ENCODE measurements around the gene SMIM1. TPM values are rescaled to one million over a fixed set of nuclear protein-coding genes. Genes with fewer than 3 reads are reported as not detected.
A peak's percentile ranks its signal among the peaks of the same experiment; 100 is the strongest.

The SMIM1 gene
- total and polyA plus RNA-seq, 4 donors: 0.99 to 10.1 (median 3.3) TPM

- H3K36me3 ChIP-seq (ENCODE audit: control insufficient read depth, insufficient read depth, low read length): no peaks in the 10 kb centered on the region
- no peak overlapping the region for H3K27ac ChIP-seq (ENCODE audit: low read depth, low read length)
- 83% methylated on average over 31 of the region's 31 CpGs for WGBS (ENCODE audit: insufficient coverage)
- no peaks in the 10 kb centered on the region for H3K4me1 ChIP-seq (ENCODE audit: control insufficient read depth, insufficient read depth, low read length)
- H3K27me3 ChIP-seq (ENCODE audit: control insufficient read depth, insufficient read depth, low read length): no peaks in the 10 kb centered on the region
- no peak for DNase-seq (ENCODE audit: low read depth in 4 of 6, low spot score in 6 of 6)
- no peak overlapping the region for H3K4me3 ChIP-seq (ENCODE audit: low read depth, low read length)
- H3K9me3 ChIP-seq (ENCODE audit: control insufficient read depth, insufficient read depth, low read length): no peaks in the 10 kb centered on the region
Observed at GRCh38 chr1:3763351-3764125, 9.0 kb upstream of the SMIM1 start.

DNA sequence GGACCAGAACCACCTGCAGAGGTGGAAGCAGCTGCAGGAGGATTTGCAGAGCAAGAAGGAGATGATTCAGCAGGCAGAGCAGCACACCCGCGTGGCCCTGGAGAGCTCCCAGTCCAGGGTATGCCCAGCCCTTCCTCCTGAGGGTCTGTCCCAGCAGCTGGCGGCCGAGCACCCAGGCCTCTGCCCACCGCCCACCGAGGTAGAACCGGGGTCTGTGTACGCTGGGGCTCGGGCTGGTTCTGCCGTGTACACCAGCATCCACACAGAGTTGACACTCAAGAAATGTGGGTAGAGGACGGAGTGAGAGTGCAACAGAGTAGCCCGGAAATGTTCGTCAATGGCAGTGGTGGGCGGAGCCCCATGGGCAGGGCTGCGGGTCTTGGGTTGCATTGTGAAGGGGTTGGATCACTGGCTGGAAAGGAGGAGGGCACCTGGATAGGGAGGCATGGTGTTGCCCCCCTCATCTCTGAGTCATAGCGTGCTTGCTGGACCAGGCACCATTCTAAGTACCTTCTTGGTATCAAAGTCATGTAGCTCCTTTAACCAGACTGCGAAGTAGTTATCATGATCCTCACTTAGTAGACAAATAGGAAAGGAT lies 5.1 kb upstream of the SMIM1 start:
- 86% methylated on average over 13 of the region's 17 CpGs for WGBS (ENCODE audit: insufficient coverage)
- H3K4me3 ChIP-seq (ENCODE audit: low read depth, low read length): no peak overlapping the region
- DNase-seq (ENCODE audit: low read depth in 4 of 6, low spot score in 6 of 6): no peak
- H3K9me3 ChIP-seq (ENCODE audit: control insufficient read depth, insufficient read depth, low read length): no peaks in the 10 kb centered on the region
- H3K27ac ChIP-seq (ENCODE audit: low read depth, low read length): no peak overlapping the region
- peaks cover 16% of the 10 kb centered on the region for H3K4me1 ChIP-seq (ENCODE audit: control insufficient read depth, insufficient read depth, low read length)
- no peaks in the 10 kb centered on the region for H3K36me3 ChIP-seq (ENCODE audit: control insufficient read depth, insufficient read depth, low read length)
- no peaks in the 10 kb centered on the region for H3K27me3 ChIP-seq (ENCODE audit: control insufficient read depth, insufficient read depth, low read length)

- peaks cover 28% of the 10 kb centered on the region for H3K4me1 ChIP-seq (ENCODE audit: control insufficient read depth, insufficient read depth, low read length)
- no peak for DNase-seq (ENCODE audit: low read depth in 4 of 6, low spot score in 6 of 6)
Observed at GRCh38 chr1:3768811-3769390, 3.6 kb upstream of the SMIM1 start.

GRCh38 chr1:3770047-3770765 lies 2.3 kb upstream of the SMIM1 start:
- Histone ChIP-seq H3K27ac (ENCODE audit: low read depth, low read length) (no peak overlapping the region), H3K4me3 (ENCODE audit: low read depth, low read length) (no peak overlapping the region), H3K36me3 (ENCODE audit: control insufficient read depth, insufficient read depth, low read length) (peaks cover 5% of the 10 kb centered on the region), H3K9me3 (ENCODE audit: control insufficient read depth, insufficient read depth, low read length) (no peaks in the 10 kb centered on the region), H3K4me1 (ENCODE audit: control insufficient read depth, insufficient read depth, low read length) (peaks cover 39% of the 10 kb centered on the region), H3K27me3 (ENCODE audit: control insufficient read depth, insufficient read depth, low read length) (no peaks in the 10 kb centered on the region)
- WGBS (ENCODE audit: insufficient coverage): 91% methylated on average over 13 of the region's 16 CpGs
- no peak for DNase-seq (ENCODE audit: low read depth in 4 of 6, low spot score in 6 of 6)

More at GRCh38 chr1:3768811-3769390, 3.6 kb upstream of the SMIM1 start:
- H3K4me3 ChIP-seq (ENCODE audit: low read depth, low read length): no peak overlapping the region
- peaks cover 4% of the 10 kb centered on the region for H3K36me3 ChIP-seq (ENCODE audit: control insufficient read depth, insufficient read depth, low read length)
- no peak overlapping the region for H3K27ac ChIP-seq (ENCODE audit: low read depth, low read length)
- 90% methylated on average over 22 of the region's 22 CpGs for WGBS (ENCODE audit: insufficient coverage)
- H3K9me3 ChIP-seq (ENCODE audit: control insufficient read depth, insufficient read depth, low read length): no peaks in the 10 kb centered on the region
- no peaks in the 10 kb centered on the region for H3K27me3 ChIP-seq (ENCODE audit: control insufficient read depth, insufficient read depth, low read length)

DNA sequence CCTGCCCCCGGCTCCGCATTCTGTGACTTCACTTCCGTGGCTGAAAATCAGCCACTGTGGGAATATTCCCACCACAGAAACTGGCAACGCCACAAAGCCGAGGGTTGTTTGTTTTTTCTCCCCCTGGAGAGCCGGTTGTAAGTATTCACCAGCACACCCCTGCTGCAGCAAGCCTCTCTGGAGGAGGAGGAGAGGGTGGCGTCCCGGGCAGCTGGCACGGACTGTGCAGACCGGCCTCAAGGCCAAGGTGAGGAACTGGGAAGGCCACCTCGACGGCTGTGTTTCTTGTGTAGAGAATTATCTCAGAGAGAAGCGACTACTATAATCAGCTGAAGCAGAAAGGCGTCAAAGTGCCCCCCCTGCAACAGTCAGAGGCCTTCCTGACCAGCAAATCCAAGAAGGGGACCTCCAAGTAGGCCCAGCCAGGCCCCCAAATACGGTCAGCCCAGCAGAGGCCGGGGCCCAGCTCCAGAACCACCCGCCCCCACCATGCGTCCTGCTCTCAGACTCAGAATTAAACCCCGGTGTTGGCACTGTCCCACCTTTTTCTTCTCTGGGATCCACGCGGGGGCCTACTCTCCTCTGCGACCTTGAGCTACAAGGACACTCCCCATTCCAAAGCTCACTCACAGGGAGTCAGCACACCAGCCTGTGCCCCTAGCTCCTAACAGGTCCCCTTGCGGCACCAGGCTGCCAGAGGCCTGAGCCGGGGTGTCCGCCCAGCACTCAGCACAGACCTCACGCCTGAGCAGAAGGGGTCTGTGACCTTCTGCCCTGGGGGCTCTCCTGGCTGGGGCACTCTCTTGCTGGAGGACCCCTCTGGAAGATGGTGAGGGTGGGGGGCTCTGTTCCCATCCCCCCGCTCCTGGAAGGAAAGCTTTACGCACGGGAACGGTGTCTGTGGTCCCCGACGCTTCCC lies 1.2 kb upstream of the SMIM1 start:
- H3K4me1 ChIP-seq (ENCODE audit: control insufficient read depth, insufficient read depth, low read length): peaks cover 50% of the 10 kb centered on the region
- no peak overlapping the region for H3K27ac ChIP-seq (ENCODE audit: low read depth, low read length)

GRCh38 chr1:3772027-3772714 lies 378 bp upstream of the SMIM1 start:
- H3K36me3 ChIP-seq (ENCODE audit: control insufficient read depth, insufficient read depth, low read length): peaks cover 25% of the 10 kb centered on the region
- WGBS (ENCODE audit: insufficient coverage): 1% methylated on average over 42 of the region's 61 CpGs
- no peaks in the 10 kb centered on the region for H3K9me3 ChIP-seq (ENCODE audit: control insufficient read depth, insufficient read depth, low read length)
- peak overlapping the region; percentile 26 for H3K4me3 ChIP-seq (ENCODE audit: low read depth, low read length)
- H3K27me3 ChIP-seq (ENCODE audit: control insufficient read depth, insufficient read depth, low read length): no peaks in the 10 kb centered on the region
- peak in 4 of 6 donors; percentile 42 to 90 (median 68) for DNase-seq (ENCODE audit: low read depth in 4 of 6, low spot score in 6 of 6)
- peaks cover 50% of the 10 kb centered on the region for H3K4me1 ChIP-seq (ENCODE audit: control insufficient read depth, insufficient read depth, low read length)
- no peak overlapping the region for H3K27ac ChIP-seq (ENCODE audit: low read depth, low read length)

More for the DNA sequence above, 1.2 kb upstream of the SMIM1 start:
- 47% methylated on average over 21 of the region's 32 CpGs for WGBS (ENCODE audit: insufficient coverage)
- Histone ChIP-seq H3K9me3 (ENCODE audit: control insufficient read depth, insufficient read depth, low read length) (no peaks in the 10 kb centered on the region), H3K4me3 (ENCODE audit: low read depth, low read length) (peak overlapping the region; percentile 26), H3K36me3 (ENCODE audit: control insufficient read depth, insufficient read depth, low read length) (peaks cover 17% of the 10 kb centered on the region), H3K27me3 (ENCODE audit: control insufficient read depth, insufficient read depth, low read length) (no peaks in the 10 kb centered on the region)
- DNase-seq (ENCODE audit: low read depth in 4 of 6, low spot score in 6 of 6): no peak

- H3K27ac ChIP-seq (ENCODE audit: low read depth, low read length): no peak overlapping the region
- H3K9me3 ChIP-seq (ENCODE audit: control insufficient read depth, insufficient read depth, low read length): no peaks in the 10 kb centered on the region
- 72% methylated on average over 14 of the region's 16 CpGs for WGBS (ENCODE audit: insufficient coverage)
- DNase-seq (ENCODE audit: low read depth in 4 of 6, low spot score in 6 of 6): no peak
- H3K36me3 ChIP-seq (ENCODE audit: control insufficient read depth, insufficient read depth, low read length): peaks cover 41% of the 10 kb centered on the region
- no peak overlapping the region for H3K4me3 ChIP-seq (ENCODE audit: low read depth, low read length)
- H3K4me1 ChIP-seq (ENCODE audit: control insufficient read depth, insufficient read depth, low read length): peaks cover 50% of the 10 kb centered on the region
- H3K27me3 ChIP-seq (ENCODE audit: control insufficient read depth, insufficient read depth, low read length): no peaks in the 10 kb centered on the region
Observed at GRCh38 chr1:3773572-3774275, 1.2 kb downstream of the SMIM1 start.

- H3K36me3 ChIP-seq (ENCODE audit: control insufficient read depth, insufficient read depth, low read length): peaks cover 47% of the 10 kb centered on the region
- no peaks in the 10 kb centered on the region for H3K9me3 ChIP-seq (ENCODE audit: control insufficient read depth, insufficient read depth, low read length)
- no peaks in the 10 kb centered on the region for H3K27me3 ChIP-seq (ENCODE audit: control insufficient read depth, insufficient read depth, low read length)
- peaks cover 50% of the 10 kb centered on the region for H3K4me1 ChIP-seq (ENCODE audit: control insufficient read depth, insufficient read depth, low read length)
- 57% methylated on average over 11 of the region's 19 CpGs for WGBS (ENCODE audit: insufficient coverage)
- no peak overlapping the region for H3K27ac ChIP-seq (ENCODE audit: low read depth, low read length)
- DNase-seq (ENCODE audit: low read depth in 4 of 6, low spot score in 6 of 6): no peak
- no peak overlapping the region for H3K4me3 ChIP-seq (ENCODE audit: low read depth, low read length)
Observed at GRCh38 chr1:3774276-3774945, 1.9 kb downstream of the SMIM1 start.

Measured in spinal cord (tissue), 10 donors.